Heart right ventricle (tissue), 16 donors: Measurements from ENCODE around the gene ATP6AP2. TPM values are rescaled to one million over a fixed set of nuclear protein-coding genes. Genes with fewer than 3 reads are reported as not detected.

Source experiments
- ATAC-seq, 8 donors: fragments of 200-7000 bp; cut with Tn5 transposase; one replicate each; pipeline ENCODE4 v1.9.1; 2020; ENCODE audit warnings: mild to moderate bottlenecking in 8 of 8, moderate library complexity in 8 of 8, moderate number of reproducible peaks in 1 of 8
- DNase-seq, 2 donors: peaks; one replicate each; pipeline ENCODE4 v3.0.0-alpha.2; 2020
- H3K27ac ChIP-seq, 10 donors: fragments of 200-600 bp; sonication (generic) in 2 of 10; one replicate each; pipeline versions ENCODE4 v1.5.0 to v1.8.0; 2020 to 2022; ENCODE audit warnings: mild to moderate bottlenecking in 3 of 10
- H3K27me3 ChIP-seq, 7 donors: fragments of 200-600 bp; one replicate each; pipeline ENCODE4 v1.8.0; 2021 to 2022; ENCODE audit warnings: mild to moderate bottlenecking in 2 of 7
- H3K36me3 ChIP-seq, 9 donors: fragments of 200-600 bp; sonication (generic) in 1 of 9; one replicate each; pipeline versions ENCODE4 v1.5.0 to v1.8.0; 2020 to 2022; ENCODE audit warnings: mild to moderate bottlenecking in 2 of 9
- H3K4me1 ChIP-seq, 9 donors: fragments of 200-600 bp; sonication (generic) in 1 of 9; one replicate each; pipeline versions ENCODE4 v1.5.0 to v1.8.0; 2020 to 2022; ENCODE audit warnings: mild to moderate bottlenecking in 4 of 9
- H3K4me3 ChIP-seq, 10 donors: fragments of 200-600 bp; sonication (generic) in 2 of 10; one replicate each; pipeline versions ENCODE4 v1.5.0 to v1.8.0; 2020 to 2022; ENCODE audit warnings: mild to moderate bottlenecking in 7 of 10, moderate library complexity in 2 of 10
- H3K9me3 ChIP-seq, 11 donors: fragments of 200-600 bp in 10 of 11; sonication (generic) in 2 of 11; one replicate each; pipeline versions ENCODE4 v1.5.0 to v1.8.0; 2013 to 2022; ENCODE audit warnings: mild to moderate bottlenecking in 2 of 11, control low read depth in 1 of 11, moderate library complexity in 1 of 11
- WGBS, 2 donors: extraction: QIAGEN DNeasy Blood & Tissue Kit; methylation state at CpG; one replicate each; pipeline ENCODE4 v1.1.7; 2013; ENCODE audit warnings: inconsistent platforms in 1 of 2; 5-methylcytosine and 5-hydroxymethylcytosine counted together
- intact Hi-C, 10 donors: fragments of 100-400 bp; cut with DNase I; formaldehyde crosslinking; loops; one replicate each; pipeline versions ENCODE4 v1.11.1 to v1.14.2; 2022
- polyA plus RNA-seq, 2 donors: library from polyadenylated mRNA; stranded (reverse); fragments of 200-250 nt; gene quantifications; one replicate each; pipeline ENCODE4 v1.2.3, GENCODE V29; 2013
- total RNA-seq, 10 donors: library from RNA; stranded (reverse); fragmentation: NEBNext Ultra II Directional in 3 of 10; extraction: Animal tissue kit (Norgen Biotek cat#: 25700) in 3 of 10; gene quantifications; one replicate each; pipeline versions ENCODE4 v1.2.1 to v1.2.4, GENCODE V29; 2021 to 2023
- TF ChIP-seq, protein P1 (sequence below), 9 donors: fragments of 200-600 bp; sonication (generic) in 2 of 9; IDR thresholded peaks; one replicate each; pipeline versions ENCODE4 v1.5.0 to v1.8.0; 2021 to 2022; ENCODE audit warnings: antibody characterized with exemption in 9 of 9, mild to moderate bottlenecking in 5 of 9, moderate library complexity in 1 of 9
- donor health status: Arrhythmogenic right ventricular cardiomyopathy.
- donor health status: ischemic (EF 13 %, LVEDD 7.1; RV severe dilation, severe dysfunction).
- donor health status: healthy with polysubstance abuse.
- donor health status: DM: no; HTN: yes; CAD: no.
- donor health status: DM: no; HTN: no; CAD: no.
- donor health status: ischemic (EF 25% LVEDD 6.9; RV normal size, moderate dysfunction).
- donor health status: ischemic (EF 25% LVEDD 5.7; RV mildly dilated, moderate dysfunction).
- donor health status: healthy.
- donor health status: DM: yes; HTN: yes; CAD: no.
- donor health status: Ischemic cardiomyopathy.
- donor health status: ischemic (EF 35%, LVEDD 5.7; RV mildly dilated, moderate dysfunction).
- donor health status: nonischemic (EF 11% LVEDD 7.7; RV severe dilation, severe dysfunction).
- donor health status: DM: yes; HTN: yes; CAD: no.
- donor health status: PGD.
- donor health status: ischemic (EF 29% LVEDD 5.4; RV normal size, mild dysfunction).
- donor health status: nonischemic (EF 23%, LVEDD 6.1; RV moderate dilation, normal function).

The ATP6AP2 gene
- total and polyA plus RNA-seq, 12 donors = 28.0 to 62.1 (median 46.8) TPM

DNA sequence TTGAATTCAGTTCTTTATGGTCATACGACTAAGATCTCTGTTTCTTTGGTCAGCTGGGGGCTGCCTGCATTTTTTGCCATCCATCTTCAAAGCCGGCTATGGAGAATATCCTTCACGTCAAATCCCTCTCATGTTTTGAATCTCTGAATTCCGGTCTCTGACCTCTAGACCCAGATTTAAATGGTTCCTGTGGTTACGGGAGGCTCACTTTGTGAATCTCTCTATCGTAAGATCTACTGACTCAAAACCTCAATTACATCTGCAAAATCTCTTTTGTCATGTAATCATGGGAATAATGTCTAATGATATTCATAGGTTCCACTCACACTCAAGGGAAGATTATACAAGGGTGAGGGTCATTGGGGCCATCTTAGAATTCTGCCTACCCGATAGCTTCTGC, 36.8 kb downstream of the ATP6AP2 start:
- Histone ChIP-seq H3K4me3 (no peak overlapping the region), H3K27me3 (peaks cover 0 to 81% (median 0%) of the 10 kb centered on the region in 7 donors), H3K9me3 (no peaks in the 10 kb centered on the region), H3K4me1 (no peaks in the 10 kb centered on the region), H3K27ac (no peak overlapping the region), H3K36me3 (no peaks in the 10 kb centered on the region)
- ATAC-seq = no peak
- WGBS, 2 donors = 88 to 91% methylated on average over 7 of the region's 7 CpGs
- TF ChIP-seq, protein P1, sequence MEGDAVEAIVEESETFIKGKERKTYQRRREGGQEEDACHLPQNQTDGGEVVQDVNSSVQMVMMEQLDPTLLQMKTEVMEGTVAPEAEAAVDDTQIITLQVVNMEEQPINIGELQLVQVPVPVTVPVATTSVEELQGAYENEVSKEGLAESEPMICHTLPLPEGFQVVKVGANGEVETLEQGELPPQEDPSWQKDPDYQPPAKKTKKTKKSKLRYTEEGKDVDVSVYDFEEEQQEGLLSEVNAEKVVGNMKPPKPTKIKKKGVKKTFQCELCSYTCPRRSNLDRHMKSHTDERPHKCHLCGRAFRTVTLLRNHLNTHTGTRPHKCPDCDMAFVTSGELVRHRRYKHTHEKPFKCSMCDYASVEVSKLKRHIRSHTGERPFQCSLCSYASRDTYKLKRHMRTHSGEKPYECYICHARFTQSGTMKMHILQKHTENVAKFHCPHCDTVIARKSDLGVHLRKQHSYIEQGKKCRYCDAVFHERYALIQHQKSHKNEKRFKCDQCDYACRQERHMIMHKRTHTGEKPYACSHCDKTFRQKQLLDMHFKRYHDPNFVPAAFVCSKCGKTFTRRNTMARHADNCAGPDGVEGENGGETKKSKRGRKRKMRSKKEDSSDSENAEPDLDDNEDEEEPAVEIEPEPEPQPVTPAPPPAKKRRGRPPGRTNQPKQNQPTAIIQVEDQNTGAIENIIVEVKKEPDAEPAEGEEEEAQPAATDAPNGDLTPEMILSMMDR (IDR thresholded peaks at IDR 0.05) = no peak
- intact Hi-C loops = no loop called here
- DNase-seq = no peak

DNA sequence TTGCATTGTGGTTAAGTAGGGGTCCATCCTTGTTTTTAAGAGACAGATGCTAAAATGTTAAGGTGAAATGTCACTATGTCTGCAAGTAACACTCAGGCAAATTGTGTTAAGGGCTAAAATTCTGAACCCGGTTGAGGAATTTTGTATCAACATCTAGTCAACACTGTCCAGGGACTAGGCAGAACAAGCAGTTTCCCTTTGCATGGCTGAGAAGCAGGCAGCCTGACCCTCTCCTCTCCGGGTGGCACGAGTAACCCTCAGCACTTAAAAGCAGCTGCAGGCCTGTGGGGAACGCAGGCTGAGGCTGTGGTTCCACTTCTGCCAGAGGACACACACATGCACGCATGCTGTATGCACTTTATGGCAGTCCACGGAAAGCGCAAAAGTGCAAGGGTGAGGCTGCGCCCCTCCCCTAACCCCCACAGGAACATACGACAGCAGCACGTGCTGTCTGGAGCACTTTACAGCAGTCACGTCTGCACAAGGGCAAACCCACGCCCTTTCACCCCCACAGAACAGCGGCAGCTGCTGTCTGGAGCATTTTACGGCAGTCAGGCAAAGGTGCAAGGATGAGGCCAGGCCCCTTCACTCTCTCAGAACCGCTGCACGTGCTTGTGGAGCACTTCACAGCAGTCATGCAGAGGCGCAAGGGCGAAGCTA, 41.8 kb downstream of the ATP6AP2 start:
- Histone ChIP-seq H3K36me3 (peaks cover 0 to 16% (median 0%) of the 10 kb centered on the region in 9 donors), H3K9me3 (peaks cover 0 to 11% (median 0%) of the 10 kb centered on the region in 11 donors), H3K27ac (no peak overlapping the region), H3K4me3 (no peak overlapping the region), H3K27me3 (peaks cover 0 to 63% (median 0%) of the 10 kb centered on the region in 7 donors), H3K4me1 (no peaks in the 10 kb centered on the region)
- DNase-seq = no peak
- TF ChIP-seq, protein P1 (IDR thresholded peaks at IDR 0.05) = no peak
- intact Hi-C loops = no loop called here
- ATAC-seq = no peak
- 80 to 83% methylated on average over 18 of the region's 18 CpGs for WGBS, 2 donors

DNA sequence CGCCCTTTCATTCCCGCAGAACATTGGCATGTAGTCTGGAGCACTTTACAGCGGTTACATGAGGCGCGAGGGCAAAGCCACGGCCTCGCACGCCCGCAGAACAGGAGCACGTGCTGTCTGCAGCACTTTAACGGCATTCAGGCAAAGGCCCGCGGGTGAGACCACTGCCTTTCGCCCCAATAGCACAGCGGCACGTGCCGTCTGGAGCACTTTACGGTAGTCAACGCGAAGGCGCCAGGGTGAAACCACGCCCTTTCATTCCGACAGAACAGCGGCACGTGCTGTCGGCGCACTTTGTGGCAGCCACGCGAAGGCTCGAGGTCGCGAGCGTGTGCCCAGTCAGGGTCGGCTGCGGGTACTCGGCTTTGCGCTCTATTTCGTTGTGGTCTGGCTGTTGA, 42.4 kb downstream of the ATP6AP2 start, which contains the start of gene MPC1L:
MPC1L (plus strand) TSS at position 290 of the 398 bp plus-strand sequence. CDS start 138 bp downstream, outside the sequence.
- Histone ChIP-seq H3K36me3 (peaks cover 0 to 21% (median 0%) of the 10 kb centered on the region in 9 donors), H3K27me3 (peaks cover 0 to 58% (median 0%) of the 10 kb centered on the region in 7 donors), H3K4me1 (no peaks in the 10 kb centered on the region), H3K9me3 (peaks cover 0 to 11% (median 0%) of the 10 kb centered on the region in 11 donors), H3K27ac (no peak within 1 kb of the TSS), H3K4me3 (no peak within 1 kb of the TSS)
- WGBS, 2 donors = 94 to 97% methylated on average over 38 of the region's 38 CpGs
- DNase-seq (no peak), ATAC-seq (no peak)
- TF ChIP-seq, protein P1 (IDR thresholded peaks at IDR 0.05) = no peak
- intact Hi-C loops = no loop called here

DNA sequence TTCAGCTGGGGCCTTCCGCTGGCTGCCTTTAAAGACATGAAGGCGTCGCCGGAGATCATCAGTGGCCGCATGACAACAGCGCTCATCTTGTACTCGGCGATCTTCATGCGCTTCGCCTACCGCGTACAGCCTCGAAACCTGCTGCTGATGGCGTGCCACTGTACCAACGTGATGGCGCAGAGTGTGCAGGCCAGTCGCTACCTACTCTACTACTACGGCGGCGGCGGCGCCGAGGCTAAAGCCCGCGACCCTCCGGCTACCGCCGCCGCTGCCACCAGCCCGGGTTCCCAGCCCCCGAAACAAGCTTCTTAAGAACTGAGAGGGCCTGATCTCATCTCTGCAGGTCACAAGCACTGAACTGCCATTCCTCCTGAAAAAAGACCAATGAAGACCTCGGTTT, 42.9 kb downstream of the ATP6AP2 start:
- WGBS, 2 donors = 89 to 92% methylated on average over 30 to 32 of the region's 32 CpGs
- Histone ChIP-seq H3K4me3 (no peak overlapping the region), H3K27me3 (peaks cover 0 to 53% (median 0%) of the 10 kb centered on the region in 7 donors), H3K27ac (no peak overlapping the region), H3K4me1 (no peaks in the 10 kb centered on the region), H3K36me3 (peaks cover 0 to 26% (median 0%) of the 10 kb centered on the region in 9 donors), H3K9me3 (peaks cover 0 to 11% (median 0%) of the 10 kb centered on the region in 11 donors)
- TF ChIP-seq, protein P1 (IDR thresholded peaks at IDR 0.05) = no peak
- ATAC-seq (no peak), DNase-seq (no peak)
- intact Hi-C loops = no loop called here
